HG02798 (cell line): ENCODE data around the gene SLC25A33.
"Not testable (repeated sequence)": the region's sequence is repeated elsewhere in the genome, so short reads cannot be mapped to it uniquely, and the experiment has no call there.

Experiments used
- ATAC-seq: cut with Tn5 transposase; IDR thresholded peaks from one replicate; pipeline ENCODE4 v1.9.1; 2021; ENCODE audit warnings: mild to moderate bottlenecking; ENCODE audit not compliant: unreplicated experiment, poor library complexity

The SLC25A33 gene

GRCh38 chr1:9615316-9616063 is 76.2 kb downstream of the SLC25A33 start:
- ATAC-seq: no peak

- no peak for ATAC-seq
Measured at GRCh38 chr1:9618909-9619679, 79.8 kb downstream of the SLC25A33 start.

- ATAC-seq: no peak
Measured at GRCh38 chr1:9621032-9621431, 81.8 kb downstream of the SLC25A33 start.

GRCh38 chr1:9624081-9624480 is 84.8 kb downstream of the SLC25A33 start:
- ATAC-seq: no peak

GRCh38 chr1:9625030-9625429 is 85.8 kb downstream of the SLC25A33 start:
- ATAC-seq: not testable (repeated sequence)

- ATAC-seq: peak; percentile 55
Measured at GRCh38 chr1:9626201-9626608, 86.9 kb downstream of the SLC25A33 start.

GRCh38 chr1:9628541-9629444 is 89.5 kb downstream of the SLC25A33 start:
- ATAC-seq: no peak

- ATAC-seq: no peak
Measured at GRCh38 chr1:9629445-9630201, 90.4 kb downstream of the SLC25A33 start.

GRCh38 chr1:9630331-9631111 is 91.3 kb downstream of the SLC25A33 start:
- no peak for ATAC-seq

- no peak for ATAC-seq
Measured at GRCh38 chr1:9631613-9632012, 92.3 kb downstream of the SLC25A33 start.

- no peak for ATAC-seq
Measured at GRCh38 chr1:9633493-9633892, 94.2 kb downstream of the SLC25A33 start.

- no peak for ATAC-seq
Measured at GRCh38 chr1:9634582-9634981, 95.3 kb downstream of the SLC25A33 start.
